Activated B cell treated with CpG ODN at 0.5 μM for 24 hours (primary cell): ENCODE results near the gene AKNA. TPM values are rescaled to one million over a fixed set of nuclear protein-coding genes. Genes with fewer than 3 reads are reported as not detected.

ENCODE experiments used
- ATAC-seq: fragments of 200-7000 bp; cut with Tn5 transposase; one replicate; pipeline ENCODE4 v1.10.0; 2021; ENCODE audit warnings: low read depth, mild to moderate bottlenecking, moderate library complexity
- CTCF ChIA-PET: fragments of 350-600 bp; sonication (Branson Sonifier 250); formaldehyde crosslinking; loops from one replicate; lab custom pipeline; 2021; ENCODE audit warnings: antibody characterized with exemption; lab: Charles Lee
- POLR2A ChIA-PET: fragments of 350-600 bp; sonication (Branson Sonifier 250); formaldehyde crosslinking; loops from one replicate; lab custom pipeline; 2021; ENCODE audit warnings: antibody characterized with exemption; lab: Charles Lee
- DNase-seq: peaks from one replicate; pipeline ENCODE4 v3.0.0; 2022
- H3K27ac Mint-ChIP-seq: one replicate; pipeline ENCODE4 v1.8.0; 2020; ENCODE audit warnings: mixed read lengths
- H3K27me3 Mint-ChIP-seq: one replicate; pipeline ENCODE4 v1.8.0; 2021; ENCODE audit warnings: mixed read lengths
- H3K36me3 Mint-ChIP-seq: one replicate; pipeline ENCODE4 v1.8.0; 2021; ENCODE audit warnings: low read depth, mixed read lengths
- H3K4me1 Mint-ChIP-seq: one replicate; pipeline ENCODE4 v1.8.0; 2021; ENCODE audit warnings: mixed read lengths
- H3K4me3 Mint-ChIP-seq: one replicate; pipeline ENCODE4 v1.8.0; 2020; ENCODE audit warnings: mild to moderate bottlenecking, mixed read lengths
- H3K9me3 Mint-ChIP-seq: one replicate; pipeline ENCODE4 v1.8.0; 2020; ENCODE audit warnings: mixed read lengths
- CTCF ChIP-seq: fragments of 200-600 bp; IDR thresholded peaks from one replicate; pipeline ENCODE4 v1.8.0; 2022; ENCODE audit warnings: antibody characterized with exemption, mild to moderate bottlenecking
- intact Hi-C: fragments of 100-400 bp; cut with micrococcal nuclease; formaldehyde crosslinking; loops from one replicate; pipeline ENCODE4 v1.15.1; 2024
- total RNA-seq: library from RNA; stranded (reverse); gene quantifications from 2 replicates; pipeline ENCODE4 v1.2.3, GENCODE V29; 2022

AKNA gene
- total RNA-seq, 1 donor from 2014 or later, result 322 TPM

GRCh38 chr9:114342755-114343440 lies 44.9 kb downstream of the AKNA start:
- intact Hi-C loops, result no loop called here

GRCh38 chr9:114341991-114342390 lies 45.8 kb downstream of the AKNA start:
- intact Hi-C loops, result no loop called here
- TF ChIP-seq CTCF, result no peak
- ATAC-seq (no peak), DNase-seq (no peak)
- Mint-ChIP-seq H3K9me3 (no peaks in the 10 kb centered on the region), H3K4me1 (peaks cover 27% of the 10 kb centered on the region), H3K27me3 (no peaks in the 10 kb centered on the region), H3K27ac (peak overlapping the region; percentile 69), H3K4me3 (no peak overlapping the region), H3K36me3 (peaks cover 96% of the 10 kb centered on the region)
- POLR2A ChIA-PET, result interaction anchor here (13.9 kb wide), 1 partner anchor 43 kb away, joined by 188 read pairs; the partner anchor contains the start of gene AKNA
- CTCF ChIA-PET, result interaction anchor here (0.7 to 1.9 kb wide), 2 partner anchors 63 to 250 kb away, joined by 3 to 6 read pairs; no protein-coding TSS in a partner anchor

More at GRCh38 chr9:114342755-114343440, 44.9 kb downstream of the AKNA start:
- no peak for ATAC-seq
- Mint-ChIP-seq H3K27ac (peak overlapping the region; percentile 26), H3K9me3 (no peaks in the 10 kb centered on the region), H3K36me3 (peaks cover 95% of the 10 kb centered on the region), H3K27me3 (no peaks in the 10 kb centered on the region), H3K4me3 (no peak overlapping the region), H3K4me1 (peaks cover 28% of the 10 kb centered on the region)
- CTCF ChIA-PET, result interaction anchor here (1.9 kb wide), 1 partner anchor 63 kb away, joined by 6 read pairs; no protein-coding TSS in a partner anchor
- POLR2A ChIA-PET, result interaction anchor here (0.6 to 13.9 kb wide), 2 partner anchors 42 to 50 kb away, joined by 14 to 188 read pairs; partner anchors contain the start of gene AKNA
- TF ChIP-seq CTCF, result no peak
- DNase-seq, result no peak

- no peaks in the 10 kb centered on the region for H3K27me3 Mint-ChIP-seq
- peaks cover 27% of the 10 kb centered on the region for H3K4me1 Mint-ChIP-seq
- no peak for TF ChIP-seq CTCF
- ATAC-seq (no peak), DNase-seq (no peak)
- CTCF ChIA-PET, result interaction anchor here (1.9 to 2.0 kb wide), 3 partner anchors 48 to 251 kb away, joined by 4 to 13 read pairs (median 6); partner anchors contain the start of gene AKNA
- POLR2A ChIA-PET, result interaction anchor here (0.9 to 13.9 kb wide), 3 partner anchors 43 to 275 kb away, joined by 3 to 188 read pairs (median 4); partner anchors contain the start of gene AKNA
- no peaks in the 10 kb centered on the region for H3K9me3 Mint-ChIP-seq
- intact Hi-C loops, result no loop called here
- no peak overlapping the region for H3K4me3 Mint-ChIP-seq
- peaks cover 95% of the 10 kb centered on the region for H3K36me3 Mint-ChIP-seq
- peak overlapping the region; percentile 69 for H3K27ac Mint-ChIP-seq
Observed at GRCh38 chr9:114341152-114341830, 46.5 kb downstream of the AKNA start.

GRCh38 chr9:114339130-114339908 lies 48.5 kb downstream of the AKNA start:
- Mint-ChIP-seq H3K36me3 (peaks cover 94% of the 10 kb centered on the region), H3K4me1 (peaks cover 32% of the 10 kb centered on the region), H3K27me3 (no peaks in the 10 kb centered on the region), H3K9me3 (no peaks in the 10 kb centered on the region), H3K27ac (peak overlapping the region; percentile 74), H3K4me3 (peak overlapping the region; percentile 6)
- ChIA-PET POLR2A (interaction anchor here (0.6 to 13.9 kb wide), 9 partner anchors 10 to 314 kb away, joined by 3 to 188 read pairs (median 4); partner anchors contain the start of gene AKNA), CTCF (interaction anchor here (0.8 to 4.2 kb wide), 11 partner anchors 25 to 314 kb away, joined by 3 to 29 read pairs (median 8); partner anchors contain the start of gene AKNA)
- ATAC-seq, result peak; percentile 79
- peak; percentile 68 for DNase-seq
- TF ChIP-seq CTCF, result peak; percentile 87
- intact Hi-C loops, result loop anchor here (1.0 to 5.0 kb wide), 10 partner anchors 9 to 673 kb away; no protein-coding TSS in a partner anchor
